ENCODE data around the gene APOBEC3A. TPM values are rescaled to one million over a fixed set of nuclear protein-coding genes. Genes with fewer than 3 reads are reported as not detected.

APOBEC3A gene
- total and polyA plus RNA-seq, 10 of the 15 experiments (the other 5 are each of a cell fraction or from before 2014, with no cell fraction given), result 0.20 TPM; not detected in 9

- no peak overlapping the region for H3K9ac ChIP-seq (ENCODE audit: control insufficient read depth, insufficient read depth, low read length)
- ChIA-PET SMC1A (ENCODE audit: uncharacterized antibody, unreplicated experiment) (interaction anchor here (0.5 kb wide), 1 partner anchor 1372 kb away, joined by 3 read pairs; no protein-coding TSS in a partner anchor), POLR2A (interaction anchor here (0.9 kb wide), 1 partner anchor 12 kb away, joined by 3 read pairs; no protein-coding TSS in a partner anchor), CTCF (interaction anchor here (1.0 kb wide), 1 partner anchor 128 kb away, joined by 4 read pairs; no protein-coding TSS in a partner anchor), RAD21 (ENCODE audit: unreplicated experiment) (interaction anchor here (1.0 kb wide), 1 partner anchor 129 kb away, joined by 3 read pairs; no protein-coding TSS in a partner anchor)
- no peak overlapping the region for H3K4me2 ChIP-seq (ENCODE audit: control insufficient read depth, insufficient read depth)
- no peak for ATAC-seq
- no peak for DNase-seq (ENCODE audit: low read depth, low spot score)
- FAIRE-seq, result no peak
- peaks cover 4% of the 10 kb centered on the region for H3K4me1 ChIP-seq (ENCODE audit: control insufficient read depth, insufficient read depth, low read length)
- H2AFZ ChIP-seq (ENCODE audit: control insufficient read depth, low read depth, low read length), result no peak overlapping the region
- H3K27me3 ChIP-seq (replicated peaks in 1 of 2; ENCODE audit: control insufficient read depth in 2 of 2, insufficient read depth in 2 of 2, low read length in 1 of 2), result no peaks in the 10 kb centered on the region
- H3K79me2 ChIP-seq (ENCODE audit: control insufficient read depth, insufficient read depth, low read length), result no peaks in the 10 kb centered on the region
- no peak overlapping the region for H3K4me3 ChIP-seq
- intact Hi-C loops (cut with micrococcal nuclease; ENCODE audit: unreplicated experiment), result no loop called here
- in situ Hi-C loops (cut with MboI), result no loop called here
- peaks cover 4% of the 10 kb centered on the region; the same call in 1 of the 3 replicates for H3K9me3 ChIP-seq (replicated peaks; ENCODE audit: control insufficient read depth, insufficient read depth, low read length)
- no peak for TF ChIP-seq MAX (IDR thresholded peaks at IDR 0.05; ENCODE audit: low read depth, low read length)
- no peak for TF ChIP-seq ETV6 (conservative IDR thresholded peaks at IDR 0.05 in 1 of 2, IDR thresholded peaks at IDR 0.05 in 1 of 2; ENCODE audit: borderline replicate concordance in 1 of 2, low read depth in 1 of 2)
- TF ChIP-seq, protein P1, sequence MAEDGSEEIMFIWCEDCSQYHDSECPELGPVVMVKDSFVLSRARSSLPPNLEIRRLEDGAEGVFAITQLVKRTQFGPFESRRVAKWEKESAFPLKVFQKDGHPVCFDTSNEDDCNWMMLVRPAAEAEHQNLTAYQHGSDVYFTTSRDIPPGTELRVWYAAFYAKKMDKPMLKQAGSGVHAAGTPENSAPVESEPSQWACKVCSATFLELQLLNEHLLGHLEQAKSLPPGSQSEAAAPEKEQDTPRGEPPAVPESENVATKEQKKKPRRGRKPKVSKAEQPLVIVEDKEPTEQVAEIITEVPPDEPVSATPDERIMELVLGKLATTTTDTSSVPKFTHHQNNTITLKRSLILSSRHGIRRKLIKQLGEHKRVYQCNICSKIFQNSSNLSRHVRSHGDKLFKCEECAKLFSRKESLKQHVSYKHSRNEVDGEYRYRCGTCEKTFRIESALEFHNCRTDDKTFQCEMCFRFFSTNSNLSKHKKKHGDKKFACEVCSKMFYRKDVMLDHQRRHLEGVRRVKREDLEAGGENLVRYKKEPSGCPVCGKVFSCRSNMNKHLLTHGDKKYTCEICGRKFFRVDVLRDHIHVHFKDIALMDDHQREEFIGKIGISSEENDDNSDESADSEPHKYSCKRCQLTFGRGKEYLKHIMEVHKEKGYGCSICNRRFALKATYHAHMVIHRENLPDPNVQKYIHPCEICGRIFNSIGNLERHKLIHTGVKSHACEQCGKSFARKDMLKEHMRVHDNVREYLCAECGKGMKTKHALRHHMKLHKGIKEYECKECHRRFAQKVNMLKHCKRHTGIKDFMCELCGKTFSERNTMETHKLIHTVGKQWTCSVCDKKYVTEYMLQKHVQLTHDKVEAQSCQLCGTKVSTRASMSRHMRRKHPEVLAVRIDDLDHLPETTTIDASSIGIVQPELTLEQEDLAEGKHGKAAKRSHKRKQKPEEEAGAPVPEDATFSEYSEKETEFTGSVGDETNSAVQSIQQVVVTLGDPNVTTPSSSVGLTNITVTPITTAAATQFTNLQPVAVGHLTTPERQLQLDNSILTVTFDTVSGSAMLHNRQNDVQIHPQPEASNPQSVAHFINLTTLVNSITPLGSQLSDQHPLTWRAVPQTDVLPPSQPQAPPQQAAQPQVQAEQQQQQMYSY (CRISPR knock-in tag; IDR thresholded peaks at IDR 0.05), result no peak
- TF ChIP-seq HCFC1 (IDR thresholded peaks at IDR 0.05; ENCODE audit: low read length), result no peak
- TF ChIP-seq MTA2 (IDR thresholded peaks at IDR 0.05; ENCODE audit: low read depth), result no peak
- no peak for TF ChIP-seq KAT2A (conservative IDR thresholded peaks at IDR 0.05; ENCODE audit: control insufficient read depth, low read depth, low read length)
- TF ChIP-seq ZNF622 (IDR thresholded peaks at IDR 0.05), result no peak
- TF ChIP-seq RAD51 (IDR thresholded peaks at IDR 0.05), result no peak
- no peak for TF ChIP-seq CBX3 (IDR thresholded peaks at IDR 0.05; ENCODE audit: borderline replicate concordance, low read depth)
- no peak for TF ChIP-seq RB1 (IDR thresholded peaks at IDR 0.05; ENCODE audit: borderline replicate concordance)
- TF ChIP-seq RUNX3 (IDR thresholded peaks at IDR 0.05; ENCODE audit: low read length), result no peak
- no peak for TF ChIP-seq HDAC6 (IDR thresholded peaks at IDR 0.05; ENCODE audit: unreplicated experiment)
- no peaks in the 10 kb centered on the region for H4K20me1 ChIP-seq (ENCODE audit: control insufficient read depth, insufficient read depth)
- H3K36me3 ChIP-seq (ENCODE audit: control insufficient read depth in 2 of 2, insufficient read depth in 2 of 2, low read length in 1 of 2), result no peaks in the 10 kb centered on the region
- BruUV-seq (replicated peaks), result no TSS peak
- 39% methylated on average over 3 of the region's 3 CpGs for WGBS (ENCODE audit: insufficient coverage, insufficient replicate concordance, low lambda C conversion rate, missing lambda C conversion rate)
- H3K27ac ChIP-seq (ENCODE audit: control insufficient read depth, insufficient read depth), result no peak overlapping the region
Observed at GRCh38 chr22:38997518-38997917, 40.1 kb downstream of the APOBEC3A start.
